Thymus (tissue), 11 donors: ENCODE data around the gene KCNQ1. TPM values are rescaled to one million over a fixed set of nuclear protein-coding genes. Genes with fewer than 3 reads are reported as not detected.

Source experiments
- DNase-seq, 9 donors: peaks; one replicate each; pipeline ENCODE4 v3.0.0-alpha.2; 2013; ENCODE audit warnings: low spot score in 9 of 9, low read depth in 6 of 9, missing footprints in 1 of 9
- H3K27ac ChIP-seq, 2 donors: one replicate each; pipeline ENCODE4 v1.5.1; 2013; ENCODE audit warnings: control low read depth in 1 of 2, low read depth in 1 of 2, low read length in 1 of 2, mild to moderate bottlenecking in 1 of 2, moderate library complexity in 1 of 2
- H3K27me3 ChIP-seq, 2 donors: one replicate each; pipeline ENCODE4 v1.5.1; 2013; ENCODE audit warnings: low read length in 1 of 2; ENCODE audit not compliant: control insufficient read depth in 2 of 2, insufficient read depth in 1 of 2
- H3K36me3 ChIP-seq, 2 donors: one replicate each; pipeline ENCODE4 v1.5.1; 2013; ENCODE audit warnings: low read length in 1 of 2, mild to moderate bottlenecking in 1 of 2, moderate library complexity in 1 of 2; ENCODE audit not compliant: control insufficient read depth in 2 of 2, insufficient read depth in 2 of 2
- H3K4me1 ChIP-seq, 2 donors: one replicate each; pipeline ENCODE4 v1.5.1; 2013; ENCODE audit warnings: low read length in 2 of 2; ENCODE audit not compliant: control insufficient read depth in 2 of 2, insufficient read depth in 2 of 2
- H3K4me3 ChIP-seq, 2 donors: one replicate each; pipeline ENCODE4 v1.5.1; 2013; ENCODE audit warnings: low read length in 2 of 2, control low read depth in 1 of 2, mild to moderate bottlenecking in 1 of 2
- H3K9me3 ChIP-seq, 2 donors: one replicate each; pipeline ENCODE4 v1.5.1; 2013; ENCODE audit warnings: low read length in 1 of 2, mild to moderate bottlenecking in 1 of 2; ENCODE audit not compliant: control insufficient read depth in 2 of 2, insufficient read depth in 1 of 2
- WGBS: extraction: QIAGEN DNeasy Blood & Tissue Kit; methylation state at CpG from one replicate; pipeline ENCODE4 v1.1.7; 2013; 5-methylcytosine and 5-hydroxymethylcytosine counted together
- polyA plus RNA-seq: library from polyadenylated mRNA; stranded (reverse); fragments of 200-250 nt; gene quantifications from one replicate; pipeline ENCODE4 v1.2.3, GENCODE V29; 2013
- total RNA-seq: library from RNA; stranded (reverse); fragments of 120-200 nt; gene quantifications from one replicate; pipeline ENCODE4 v1.2.4, GENCODE V29; 2013
- donor health status: healthy.

Gene KCNQ1
- total and polyA plus RNA-seq, 2 donors: 0.94 to 3.7 TPM

DNA sequence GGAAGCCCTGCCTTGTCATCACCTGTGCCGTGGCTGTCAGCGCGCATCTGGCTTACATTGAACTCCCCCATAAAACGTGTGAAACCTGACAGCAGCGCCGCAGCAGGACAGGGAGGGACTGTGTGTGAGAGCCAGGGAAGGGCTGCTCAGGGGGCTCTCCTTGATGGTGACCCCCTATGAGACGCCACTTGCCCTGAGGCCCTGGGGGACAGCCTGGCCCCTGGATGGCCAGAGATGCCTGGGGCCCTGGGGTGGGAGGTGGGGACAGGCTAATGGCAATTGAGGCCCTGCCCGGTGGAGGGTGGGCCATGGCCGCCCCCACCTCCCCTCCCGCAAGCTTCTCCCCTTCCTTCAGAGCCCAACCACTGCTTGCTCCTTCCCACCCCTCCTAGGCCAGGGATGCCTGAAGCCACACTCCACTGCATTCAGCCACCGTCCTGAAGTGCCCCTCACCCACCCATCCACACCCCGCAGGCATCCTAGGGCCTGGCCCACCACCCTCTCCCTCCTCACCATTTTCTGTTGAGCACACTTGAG is 290.3 kb downstream of the KCNQ1 start:
- H3K27ac ChIP-seq: no peak overlapping the region
- no peaks in the 10 kb centered on the region for H3K27me3 ChIP-seq
- H3K36me3 ChIP-seq: no peaks in the 10 kb centered on the region
- H3K4me3 ChIP-seq: no peak overlapping the region
- H3K9me3 ChIP-seq: no peaks in the 10 kb centered on the region
- H3K4me1 ChIP-seq: no peaks in the 10 kb centered on the region
- 96% methylated on average over 12 of the region's 12 CpGs for WGBS
- no peak for DNase-seq

DNA sequence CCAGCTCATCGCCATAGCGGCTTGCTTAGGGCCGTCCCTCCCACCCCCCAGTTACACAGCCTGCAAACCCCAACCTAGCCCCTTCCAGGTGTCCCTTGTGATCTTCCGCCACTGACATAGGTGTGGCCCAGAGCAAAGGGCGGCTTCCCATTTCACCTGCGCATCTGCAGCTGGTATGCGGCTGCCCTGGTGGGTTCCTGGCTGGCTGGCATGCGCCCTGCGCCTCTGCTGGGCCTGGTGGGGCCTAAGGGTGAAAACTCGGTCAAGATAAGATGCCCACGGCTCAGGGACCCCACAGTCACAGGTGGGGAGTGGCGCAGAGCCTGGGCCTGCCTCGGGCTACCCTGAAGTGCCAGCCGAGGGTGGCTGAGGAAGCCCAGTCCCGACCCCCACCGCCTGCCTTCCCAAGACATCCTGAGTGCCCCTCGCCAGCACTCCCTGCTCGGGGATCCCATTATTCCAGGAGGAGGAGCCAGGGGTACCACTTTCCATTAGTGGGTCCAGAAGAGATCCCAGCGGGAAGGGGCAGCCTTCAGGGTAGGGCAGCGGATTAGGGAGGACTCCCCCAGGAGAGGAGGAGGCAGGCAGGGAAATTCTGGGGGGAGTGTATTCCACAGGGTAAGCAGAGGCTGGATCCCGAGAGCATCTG is 291.9 kb downstream of the KCNQ1 start:
- DNase-seq: no peak

GRCh38 chr11:2737226-2737590 is 292.4 kb downstream of the KCNQ1 start:
- Histone ChIP-seq H3K27me3 (no peaks in the 10 kb centered on the region), H3K27ac (no peak overlapping the region), H3K4me1 (no peaks in the 10 kb centered on the region), H3K9me3 (no peaks in the 10 kb centered on the region), H3K4me3 (no peak overlapping the region), H3K36me3 (no peaks in the 10 kb centered on the region)
- DNase-seq: no peak
- 96% methylated on average over 7 of the region's 7 CpGs for WGBS

More for the DNA sequence above, 291.9 kb downstream of the KCNQ1 start:
- 95% methylated on average over 21 of the region's 21 CpGs for WGBS
- Histone ChIP-seq H3K27me3 (no peaks in the 10 kb centered on the region), H3K4me1 (no peaks in the 10 kb centered on the region), H3K4me3 (no peak overlapping the region), H3K27ac (no peak overlapping the region), H3K36me3 (no peaks in the 10 kb centered on the region), H3K9me3 (no peaks in the 10 kb centered on the region)

DNA sequence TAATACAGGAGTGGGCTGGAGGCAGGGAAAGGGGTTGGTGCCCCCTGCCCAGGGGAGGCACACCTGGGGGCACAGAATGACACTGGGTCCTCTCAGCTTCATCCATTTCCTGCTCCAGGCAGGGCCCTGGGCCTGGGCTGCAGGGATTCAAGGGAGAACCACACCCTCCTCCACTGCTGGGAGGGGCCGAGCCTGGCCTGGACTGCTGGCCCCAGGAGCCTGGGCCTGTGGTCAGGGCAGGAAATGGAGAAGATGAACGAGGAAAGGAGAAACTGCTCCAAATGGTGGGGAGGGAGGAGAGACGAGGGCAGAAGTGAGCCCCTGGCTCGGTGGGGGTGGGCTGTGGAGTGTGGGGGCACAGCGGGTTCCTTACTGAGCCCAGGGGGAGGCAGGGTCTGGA is 293.1 kb downstream of the KCNQ1 start:
- Histone ChIP-seq H3K36me3 (no peaks in the 10 kb centered on the region), H3K27ac (no peak overlapping the region), H3K4me1 (no peaks in the 10 kb centered on the region), H3K9me3 (no peaks in the 10 kb centered on the region), H3K27me3 (no peaks in the 10 kb centered on the region), H3K4me3 (no peak overlapping the region)
- DNase-seq: no peak
- WGBS: 66% methylated on average over 5 of the region's 5 CpGs

- no peaks in the 10 kb centered on the region for H3K36me3 ChIP-seq
- no peaks in the 10 kb centered on the region for H3K27me3 ChIP-seq
- 92% methylated on average over 14 of the region's 14 CpGs for WGBS
- H3K4me3 ChIP-seq: no peak overlapping the region
- no peaks in the 10 kb centered on the region for H3K9me3 ChIP-seq
- no peak for DNase-seq
- no peak overlapping the region for H3K27ac ChIP-seq
- no peaks in the 10 kb centered on the region for H3K4me1 ChIP-seq
These were observed 294.0 kb downstream of the KCNQ1 start for GRCh38 chr11:2738551-2739431.

DNA sequence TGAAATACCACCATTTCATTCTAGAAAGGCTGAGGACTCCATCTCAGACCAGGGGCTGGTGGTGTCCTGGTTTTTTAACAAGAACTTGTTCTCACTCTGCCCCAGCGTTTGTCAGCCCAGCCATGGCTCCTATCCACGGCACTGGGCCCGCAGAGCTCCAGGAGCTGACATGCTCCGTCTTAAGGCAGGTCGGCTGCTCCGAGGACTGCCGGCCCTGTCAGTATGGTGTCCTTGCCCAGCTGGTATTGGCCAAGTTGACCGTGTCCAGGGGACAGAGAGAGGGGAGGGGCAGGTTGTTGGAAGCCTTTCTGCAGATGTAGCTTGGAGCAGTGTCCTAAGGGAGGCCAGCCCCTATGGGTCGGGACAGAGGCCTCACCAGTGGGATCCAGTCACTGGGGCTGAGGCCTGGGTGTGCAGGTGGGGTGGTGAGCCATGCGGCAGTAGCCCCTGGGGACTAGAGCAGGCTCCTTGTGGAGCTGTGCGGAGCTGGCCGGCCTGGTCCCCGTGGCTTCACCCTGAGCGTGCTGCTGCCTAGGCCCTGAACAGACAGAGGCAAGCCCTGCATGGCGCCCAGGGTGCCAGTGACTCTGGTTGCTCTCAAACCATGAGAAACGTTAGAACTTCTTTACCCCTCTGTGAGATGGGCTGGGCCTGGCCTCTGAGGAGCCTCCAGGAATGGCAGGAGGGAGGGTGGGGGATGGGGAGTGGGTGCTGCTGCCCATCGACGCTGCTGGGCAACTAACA is 294.9 kb downstream of the KCNQ1 start:
- Histone ChIP-seq H3K36me3 (no peaks in the 10 kb centered on the region), H3K4me3 (no peak overlapping the region), H3K4me1 (no peaks in the 10 kb centered on the region), H3K27me3 (no peaks in the 10 kb centered on the region), H3K27ac (no peak overlapping the region), H3K9me3 (no peaks in the 10 kb centered on the region)
- WGBS: 96% methylated on average over 18 of the region's 18 CpGs
- no peak for DNase-seq

- Histone ChIP-seq H3K27me3 (no peaks in the 10 kb centered on the region), H3K27ac (no peak overlapping the region), H3K4me1 (no peaks in the 10 kb centered on the region), H3K4me3 (no peak overlapping the region), H3K9me3 (no peaks in the 10 kb centered on the region), H3K36me3 (no peaks in the 10 kb centered on the region)
- no peak for DNase-seq
- WGBS: 91% methylated on average over 17 of the region's 17 CpGs
These were observed 295.6 kb downstream of the KCNQ1 start for GRCh38 chr11:2740275-2740940.

DNA sequence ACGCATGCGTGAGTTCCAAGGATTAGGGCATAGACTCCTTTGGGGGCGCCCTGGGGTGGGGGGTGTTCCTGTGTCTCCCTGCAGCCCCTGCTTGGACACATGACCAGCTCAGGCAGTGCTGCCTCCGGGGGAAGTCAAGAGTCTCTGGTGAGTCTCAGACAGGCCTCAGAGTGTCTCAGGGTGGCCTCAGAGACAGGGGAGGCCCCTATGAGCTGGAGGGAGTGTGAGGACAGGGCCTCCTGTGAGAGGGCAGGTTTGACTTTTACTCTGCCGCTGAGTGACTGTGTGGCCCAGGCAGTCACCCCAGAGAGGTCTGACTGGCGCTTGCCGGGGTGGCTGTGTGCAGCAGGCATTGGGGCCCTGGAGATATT is 296.2 kb downstream of the KCNQ1 start:
- H3K27ac ChIP-seq: no peak overlapping the region
- WGBS: 94% methylated on average over 7 of the region's 7 CpGs
- no peaks in the 10 kb centered on the region for H3K27me3 ChIP-seq
- no peak overlapping the region for H3K4me3 ChIP-seq
- no peaks in the 10 kb centered on the region for H3K4me1 ChIP-seq
- H3K36me3 ChIP-seq: no peaks in the 10 kb centered on the region
- no peaks in the 10 kb centered on the region for H3K9me3 ChIP-seq
- DNase-seq: no peak
